Neural progenitor cell (in vitro differentiated cells): ENCODE data around the gene SLC44A2.

Source experiments
- CTCF ChIP-seq: fragments of 200-600 bp; sonication (generic); IDR thresholded peaks from 2 replicates; pipeline ENCODE4 v1.5.1; 2017; ENCODE audit warnings: antibody characterized with exemption, mild to moderate bottlenecking
- EZH2 ChIP-seq: fragments of 200-600 bp; sonication (generic); IDR thresholded peaks from 2 replicates; pipeline ENCODE4 v1.6.1; 2017; ENCODE audit warnings: antibody characterized with exemption, mild to moderate bottlenecking, moderate library complexity
- EZH2phosphoT487 ChIP-seq: fragments of 200-600 bp; sonication (generic); IDR thresholded peaks from 2 replicates; pipeline ENCODE4 v1.6.1; 2017; ENCODE audit warnings: antibody characterized with exemption

DNA sequence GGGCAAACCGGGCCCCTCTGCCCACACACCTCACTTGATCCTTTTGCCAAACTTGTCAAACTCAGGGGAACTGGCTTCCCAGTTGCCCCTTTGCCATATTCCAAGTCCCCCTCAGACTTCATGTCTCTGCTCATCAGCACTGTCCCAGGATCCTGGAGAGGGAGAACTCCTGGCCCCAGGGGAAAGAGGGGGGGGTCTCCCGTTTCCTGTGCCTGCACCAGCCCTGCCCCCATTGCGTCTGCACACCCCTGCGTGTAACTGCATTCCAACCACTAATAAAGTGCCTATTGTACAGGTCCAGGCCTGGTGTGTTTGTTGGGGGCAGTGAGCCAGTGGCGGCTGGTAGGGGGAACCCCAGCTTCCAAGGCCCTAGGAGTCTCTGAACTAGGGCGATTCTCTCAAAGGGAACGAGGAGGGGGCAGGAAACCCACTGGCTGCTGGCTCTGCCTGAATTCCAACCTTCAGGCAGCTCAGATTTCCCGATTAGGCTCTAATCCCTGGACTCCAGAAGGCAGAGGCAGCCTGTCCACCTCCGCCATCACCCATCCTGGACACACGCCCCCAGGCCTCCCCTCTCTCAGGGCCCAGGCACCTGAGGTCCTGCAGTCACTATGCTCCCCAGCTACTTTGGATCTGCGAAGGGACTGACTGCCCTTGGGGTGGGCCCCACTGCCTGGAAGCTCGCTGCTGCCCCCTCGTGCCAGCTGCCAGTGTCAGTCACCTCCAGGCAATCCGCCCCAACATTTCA, 19.1 kb downstream of the SLC44A2 start:
- peak; percentile 83 for TF ChIP-seq CTCF
- TF ChIP-seq EZH2phosphoT487, result no peak
- no peak for TF ChIP-seq EZH2
